HG03280 (cell line): ENCODE measurements around the gene PIWIL1.

Experiments used
- ATAC-seq: cut with Tn5 transposase; IDR thresholded peaks from one replicate; pipeline ENCODE4 v1.9.1; 2021; ENCODE audit warnings: mild to moderate bottlenecking, moderate library complexity; ENCODE audit not compliant: unreplicated experiment

The PIWIL1 gene

DNA sequence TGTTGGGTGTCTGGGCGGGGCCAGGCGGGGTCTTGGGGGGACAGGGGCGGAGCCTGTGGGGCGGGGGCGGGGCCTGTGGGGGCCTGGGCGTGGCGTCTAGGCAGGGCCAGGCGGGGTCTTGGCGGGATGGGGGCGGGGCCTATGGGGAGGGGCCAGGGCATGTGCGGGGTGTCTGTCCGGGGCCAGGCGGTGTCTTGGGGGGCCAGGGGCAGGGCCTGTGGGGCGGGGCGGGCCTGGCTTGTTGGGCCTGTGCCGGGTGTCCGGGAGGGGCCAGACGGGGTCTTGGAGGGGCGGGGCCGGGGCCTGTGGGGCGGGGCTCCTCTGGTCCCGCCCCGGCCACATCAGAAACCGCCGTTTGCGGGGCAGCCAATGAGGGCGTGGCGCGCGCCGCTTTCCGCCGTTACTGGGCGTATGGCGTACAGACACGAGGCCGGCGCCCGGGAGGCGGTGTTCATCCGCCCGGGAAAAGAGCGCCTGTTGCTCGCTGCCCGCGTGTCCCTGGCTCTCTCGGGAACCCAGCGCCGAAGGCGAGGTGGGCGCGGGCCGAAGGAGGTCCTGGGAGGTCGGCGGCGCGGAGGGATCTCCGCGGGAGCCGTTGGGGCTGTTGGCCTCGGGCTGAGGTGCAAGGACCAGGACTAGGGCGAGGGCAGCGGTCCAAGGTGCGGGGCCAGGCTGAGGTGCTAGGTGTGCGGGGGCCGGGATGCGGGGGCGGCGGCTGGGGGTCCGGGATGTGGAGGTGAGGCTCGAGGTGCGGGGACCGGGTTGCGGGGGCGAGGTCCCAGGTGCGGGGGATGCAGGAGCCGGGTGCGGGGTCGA lies at the start of gene PIWIL1:
PIWIL1 (plus strand) TSS at position 400 of the 816 bp plus-strand sequence. CDS start 4,705 bp downstream, outside the sequence.
- no peak for ATAC-seq

DNA sequence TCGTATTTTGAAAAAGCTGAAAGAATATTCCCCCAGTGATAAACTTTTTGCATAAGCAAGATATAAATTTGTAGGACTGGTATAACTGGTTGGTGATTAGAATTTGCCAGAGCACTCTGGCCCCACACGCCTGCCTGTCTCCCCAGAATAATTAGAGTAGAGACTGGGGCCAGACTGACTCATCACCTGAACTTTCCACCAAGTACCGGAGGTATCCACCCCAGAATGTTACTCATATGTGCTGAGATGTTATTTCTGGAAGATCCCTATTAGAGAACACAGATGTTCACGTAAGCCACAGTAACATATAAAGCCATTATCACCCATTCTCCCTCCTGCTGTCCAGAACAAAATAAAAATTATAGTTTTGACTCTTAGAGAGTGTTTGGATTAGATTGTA lies 49.5 kb upstream of the PIWIL1 start:
- no peak for ATAC-seq

DNA sequence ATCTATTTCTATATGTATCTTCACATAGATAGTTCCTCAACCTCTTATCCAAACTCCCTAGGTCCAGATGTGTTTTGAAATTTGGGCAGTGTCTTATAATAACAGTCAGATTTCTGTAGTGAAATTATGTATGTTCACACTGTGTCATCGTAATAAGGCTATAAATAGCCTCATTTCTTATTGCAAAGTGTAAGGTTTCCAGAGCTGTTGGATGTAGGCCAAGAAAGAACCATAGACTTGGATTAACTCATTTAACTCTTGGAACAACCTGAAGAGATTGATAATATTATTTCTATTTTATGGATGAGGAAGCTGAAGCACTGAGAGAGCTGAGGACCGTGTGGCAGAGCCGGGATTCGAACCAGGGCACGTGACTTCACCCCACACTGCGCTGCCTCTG lies 49.0 kb upstream of the PIWIL1 start:
- ATAC-seq, result no peak

DNA sequence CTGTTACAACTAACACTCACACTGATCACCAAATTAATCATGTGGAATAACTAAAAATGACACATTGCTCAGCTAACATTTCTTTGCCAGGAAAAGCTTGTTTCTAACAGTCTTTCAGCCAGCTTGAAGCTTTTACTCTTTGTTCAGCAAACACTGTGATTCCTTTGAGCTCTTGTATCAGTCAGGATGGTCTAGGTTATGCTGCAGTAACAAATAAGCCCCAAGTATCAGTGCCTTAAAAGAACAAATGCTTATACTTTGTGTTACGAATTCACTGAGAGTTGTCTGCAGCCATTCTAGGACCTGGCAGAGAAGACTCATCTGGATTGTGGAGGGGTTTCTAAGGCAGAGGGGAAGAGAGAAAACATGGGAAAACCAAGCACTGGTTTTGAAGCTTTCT lies 47.6 kb upstream of the PIWIL1 start:
- no peak for ATAC-seq

DNA sequence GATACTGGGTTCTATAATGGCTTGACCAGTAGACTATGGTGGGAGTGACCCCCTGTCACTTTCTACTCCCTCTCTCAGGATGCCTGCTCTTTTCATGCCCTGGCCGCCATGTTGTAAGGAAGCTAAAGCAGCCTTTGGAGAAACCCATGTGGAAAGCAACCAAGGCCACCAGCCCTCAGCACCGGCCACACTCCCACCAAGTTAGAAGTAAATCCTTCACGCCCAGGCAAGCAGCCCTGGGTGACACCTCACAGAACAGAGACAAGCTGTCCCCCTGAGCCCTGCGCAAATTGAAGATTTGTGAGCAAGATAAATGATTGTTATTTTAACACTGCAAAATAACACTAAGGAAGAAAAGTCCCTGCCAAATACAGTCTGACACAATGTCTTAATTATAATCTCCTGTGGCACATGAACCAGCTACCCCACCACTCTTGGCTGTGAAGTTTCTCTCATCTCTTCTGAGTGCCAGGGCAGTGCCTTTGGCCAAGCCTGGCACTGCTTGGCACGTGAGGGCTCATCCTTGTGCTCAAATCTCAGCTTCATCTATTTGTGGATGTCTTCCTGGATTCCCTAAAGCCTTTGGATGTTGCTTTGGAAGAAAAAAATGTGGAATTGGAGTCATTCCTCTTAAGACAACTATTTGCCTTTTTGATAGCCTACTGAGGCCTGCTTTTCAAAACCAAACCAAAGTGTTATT lies 39.2 kb upstream of the PIWIL1 start:
- no peak for ATAC-seq

DNA sequence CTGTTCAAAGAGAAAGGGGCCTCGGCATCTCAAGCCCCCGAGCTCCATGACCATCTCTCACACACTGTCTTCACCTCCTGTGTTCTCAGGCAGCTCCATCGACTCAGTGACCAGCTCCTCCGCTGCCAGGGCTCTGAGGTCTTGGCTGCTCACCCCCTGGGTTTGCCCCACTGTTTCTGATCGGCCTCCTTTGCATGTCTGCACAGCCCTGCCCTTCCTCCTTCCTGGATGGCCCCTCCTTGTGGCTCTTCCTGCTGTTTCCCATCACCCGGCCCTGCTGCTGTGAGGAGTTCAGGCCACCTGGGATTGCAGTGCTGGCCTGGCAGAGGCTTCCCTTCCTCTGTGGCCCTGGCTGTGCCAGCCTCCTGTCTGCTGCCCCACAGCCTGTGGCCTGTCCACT lies 38.1 kb upstream of the PIWIL1 start:
- ATAC-seq, result no peak

DNA sequence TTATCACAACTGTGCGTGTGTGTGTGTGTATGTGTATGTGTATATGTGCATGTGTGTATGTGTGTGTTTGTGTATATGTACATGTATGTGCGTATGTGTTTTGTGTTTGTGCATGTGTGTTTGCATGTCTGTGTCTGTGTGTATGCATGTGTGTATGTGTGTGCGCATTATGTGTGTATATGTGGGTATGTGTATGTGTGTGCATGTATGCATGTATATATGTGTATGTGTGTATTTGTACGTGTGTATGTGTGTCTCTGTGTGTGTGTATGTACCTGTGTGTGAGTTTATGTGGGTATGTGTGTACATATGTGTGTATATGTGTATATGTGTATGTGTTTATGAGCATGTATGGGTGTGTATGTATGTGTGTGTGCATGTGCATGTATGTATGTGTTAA lies 37.6 kb upstream of the PIWIL1 start:
- no peak for ATAC-seq

DNA sequence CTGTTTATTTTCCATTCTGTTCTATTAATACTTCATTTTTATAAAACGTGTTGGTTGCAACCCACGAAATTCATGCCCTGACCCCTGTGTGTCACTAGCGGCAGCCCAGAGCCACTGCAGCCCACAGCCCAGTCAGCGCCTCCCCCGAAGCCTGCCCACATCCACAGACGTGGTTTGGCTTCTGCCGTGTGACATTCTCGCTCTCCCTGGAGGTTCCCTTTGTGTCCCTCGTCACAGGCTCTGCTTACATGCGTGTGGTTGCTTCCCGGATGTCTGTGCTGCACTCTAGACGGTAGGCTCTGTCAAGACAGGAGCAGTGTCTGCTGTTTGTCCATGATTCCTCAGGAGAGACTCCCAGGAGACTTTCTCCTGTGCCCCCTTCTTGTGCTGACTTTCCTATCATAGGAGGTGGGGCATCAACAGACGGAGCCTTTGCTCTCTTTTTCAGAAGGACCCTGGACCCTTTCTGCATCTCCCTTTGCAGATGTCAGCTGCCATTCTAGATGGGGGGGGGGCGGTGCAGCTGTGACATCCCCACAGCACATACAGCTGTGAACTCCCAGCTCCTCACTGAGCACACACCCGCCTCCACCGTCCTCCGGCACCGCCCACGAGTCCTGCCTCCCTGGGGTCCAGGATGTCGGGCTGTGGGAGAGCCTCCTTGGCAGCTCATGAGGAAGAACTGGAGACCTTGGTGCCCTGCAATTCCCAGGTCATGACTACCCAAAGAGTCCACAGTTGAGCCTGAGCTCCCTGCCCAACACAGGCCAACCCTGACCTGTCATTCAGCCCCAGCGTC lies 36.8 kb upstream of the PIWIL1 start:
- no peak for ATAC-seq

DNA sequence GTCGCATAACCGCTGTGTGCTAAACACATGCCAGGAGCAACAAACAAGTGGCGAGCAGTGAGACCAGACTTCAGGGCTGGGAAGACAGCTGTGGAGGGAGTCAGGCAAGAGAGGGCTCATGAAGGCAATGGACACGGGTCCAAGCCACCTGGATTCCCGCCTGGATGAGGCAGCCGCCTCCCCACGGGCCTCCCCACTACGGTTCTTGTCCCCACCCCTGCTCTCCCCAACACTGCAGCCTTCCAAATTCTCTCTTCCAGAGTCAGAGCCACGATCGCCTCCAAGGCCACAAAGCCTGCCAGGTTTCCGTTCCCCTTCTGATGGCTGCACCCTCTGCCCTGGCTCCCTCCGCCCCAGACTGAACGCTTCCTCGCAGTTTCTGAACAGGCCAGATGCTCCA lies 36.1 kb upstream of the PIWIL1 start:
- no peak for ATAC-seq

DNA sequence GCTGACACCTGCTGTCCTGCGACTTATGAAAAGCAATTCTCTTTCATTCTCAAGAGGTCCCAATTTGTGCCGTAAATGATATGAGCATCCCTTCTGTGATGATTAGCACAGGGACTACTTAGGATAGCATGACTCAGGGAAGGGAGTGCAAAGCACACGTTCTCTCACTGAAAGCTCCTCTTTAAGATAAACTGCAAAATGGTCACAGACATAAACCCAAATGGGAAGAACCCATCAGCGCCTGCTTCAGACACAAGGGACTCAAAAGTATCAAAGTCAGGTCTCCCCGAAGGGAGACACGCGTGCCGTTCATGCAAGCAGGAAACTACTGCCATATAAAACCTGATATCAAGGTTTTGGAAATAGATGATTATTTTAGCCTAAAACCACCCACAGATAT lies 33.9 kb upstream of the PIWIL1 start:
- ATAC-seq, result no peak

DNA sequence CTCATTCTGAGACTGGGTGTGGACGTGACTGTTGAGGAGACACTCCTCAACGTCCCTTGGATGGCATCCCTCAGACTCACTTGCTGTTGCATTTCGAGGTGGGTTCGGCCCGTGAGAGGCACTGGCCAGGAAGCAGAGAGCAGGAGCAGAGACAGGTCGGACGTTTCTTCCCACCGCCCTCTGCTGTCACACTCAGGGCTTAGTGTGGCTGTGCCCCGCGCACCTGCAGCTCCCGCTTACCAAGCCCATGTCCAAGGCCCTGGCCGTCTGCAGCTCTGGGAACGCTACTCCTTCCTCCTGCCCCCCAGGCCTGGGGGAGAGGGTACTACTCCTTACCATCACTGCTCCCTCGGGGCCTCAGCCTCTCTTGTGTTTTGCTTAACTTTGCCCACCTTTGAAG lies 29.8 kb upstream of the PIWIL1 start:
- ATAC-seq, result no peak

DNA sequence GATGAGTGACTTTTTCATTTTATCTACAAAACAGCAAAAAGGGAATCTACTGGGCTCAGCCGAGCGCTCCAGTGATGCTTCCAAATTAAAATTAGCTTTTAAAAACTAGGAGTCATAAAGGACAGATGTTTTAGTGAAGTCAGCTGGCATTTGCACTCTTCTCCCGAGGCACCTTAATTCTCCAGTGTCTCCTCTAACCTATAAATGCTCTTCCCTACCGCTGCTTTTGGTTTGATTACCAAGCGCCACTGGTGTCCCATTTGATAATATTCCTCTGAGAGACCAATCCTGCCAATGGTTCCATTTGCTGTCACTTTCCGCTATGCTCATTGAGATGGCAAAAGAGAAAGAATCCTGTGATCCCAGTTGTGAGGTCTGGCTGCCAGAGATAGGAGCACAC lies 29.3 kb upstream of the PIWIL1 start:
- no peak for ATAC-seq

DNA sequence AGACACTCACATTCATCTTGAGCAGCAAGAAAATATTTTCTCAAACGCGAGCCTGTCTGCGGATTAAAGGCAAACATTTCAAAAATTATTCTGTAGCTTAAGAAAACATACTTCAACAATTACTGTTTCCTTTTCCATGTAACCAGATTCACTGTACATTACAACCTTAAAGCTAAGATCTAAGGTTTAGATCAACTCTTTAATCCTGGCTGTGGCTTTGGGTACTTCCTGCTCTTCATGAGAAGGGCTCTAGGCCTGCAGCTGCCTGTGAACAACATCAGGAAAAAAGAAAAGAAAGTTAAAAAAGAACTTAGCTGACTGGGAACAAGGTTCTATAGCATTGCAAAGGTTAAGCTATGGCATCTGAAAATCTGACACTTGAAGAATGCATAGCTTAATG lies 21.4 kb upstream of the PIWIL1 start:
- ATAC-seq, result no peak

DNA sequence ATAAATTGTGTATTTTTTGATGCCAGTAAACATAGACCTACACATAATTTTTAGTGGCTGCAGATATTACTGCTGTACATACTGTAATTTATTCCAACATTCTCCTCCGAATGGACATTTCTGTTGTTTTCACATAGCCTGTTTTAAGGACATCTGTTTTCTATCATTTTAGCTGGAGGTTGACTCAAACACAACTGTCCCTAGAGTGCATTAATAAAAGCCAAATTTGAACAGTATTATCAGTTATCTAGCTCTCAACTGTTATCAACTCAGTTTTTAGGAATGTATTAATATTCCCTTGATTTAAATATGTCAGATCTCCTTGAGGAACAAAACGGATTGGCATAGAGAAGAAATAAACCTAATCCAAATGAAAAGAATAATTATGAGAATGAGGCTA lies 17.2 kb upstream of the PIWIL1 start:
- no peak for ATAC-seq

DNA sequence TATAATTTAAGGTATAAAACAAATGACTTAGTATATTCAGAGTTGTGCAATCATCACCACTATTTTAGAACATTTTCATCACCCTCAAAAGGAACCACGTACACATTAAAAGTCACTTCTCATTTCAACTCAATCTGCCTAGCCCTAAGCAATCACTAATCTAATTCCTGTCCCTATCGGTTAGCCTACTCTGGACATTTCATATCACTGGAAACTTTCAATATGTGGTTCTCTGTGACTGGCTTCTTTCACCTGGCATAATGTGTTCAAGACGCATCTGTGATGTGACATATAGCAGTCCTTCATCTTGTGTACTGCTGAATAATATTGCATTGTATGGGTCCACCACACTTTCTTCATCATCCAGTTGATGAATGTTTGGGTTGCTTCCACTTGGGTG lies 15.4 kb upstream of the PIWIL1 start:
- ATAC-seq, result no peak

DNA sequence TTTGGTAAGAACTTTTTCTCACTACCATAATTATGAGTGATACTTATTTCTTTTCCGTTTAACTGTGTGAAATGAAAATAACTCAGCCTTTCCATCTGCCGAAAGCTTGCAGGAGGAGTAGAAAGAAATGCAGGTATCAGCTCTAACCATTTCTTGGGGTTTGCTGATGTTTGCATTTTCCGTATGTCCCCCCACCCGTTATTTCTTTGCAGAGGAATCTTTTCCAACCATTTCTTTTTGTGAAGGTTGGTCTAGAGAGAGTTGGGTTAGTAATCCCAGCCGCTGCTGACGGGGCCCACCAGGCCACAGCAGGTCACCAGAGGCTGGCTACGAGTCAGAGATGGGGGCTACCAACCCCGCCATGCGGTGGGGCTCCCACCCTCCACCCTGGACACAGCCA lies 7.0 kb upstream of the PIWIL1 start:
- ATAC-seq, result no peak

DNA sequence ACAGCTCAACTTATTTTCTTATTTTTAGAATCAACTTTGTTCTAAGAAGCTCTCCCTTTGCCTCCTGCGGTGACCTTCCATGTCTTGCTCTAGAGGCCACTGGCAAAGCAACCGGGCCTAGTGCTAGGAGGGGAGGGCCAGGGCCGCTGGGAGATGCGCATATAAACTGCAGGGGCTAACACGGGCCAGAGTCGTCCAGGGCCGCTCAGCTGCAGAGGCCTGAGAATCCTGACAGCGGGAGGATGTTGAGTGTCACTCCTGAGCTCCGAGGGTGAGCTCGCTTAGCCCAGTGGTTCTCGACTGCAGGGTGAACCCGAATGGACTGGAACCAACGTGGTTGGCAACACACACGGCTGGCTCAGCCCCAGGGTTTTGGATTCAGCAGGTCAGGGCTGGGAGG lies 6.5 kb upstream of the PIWIL1 start:
- no peak for ATAC-seq

DNA sequence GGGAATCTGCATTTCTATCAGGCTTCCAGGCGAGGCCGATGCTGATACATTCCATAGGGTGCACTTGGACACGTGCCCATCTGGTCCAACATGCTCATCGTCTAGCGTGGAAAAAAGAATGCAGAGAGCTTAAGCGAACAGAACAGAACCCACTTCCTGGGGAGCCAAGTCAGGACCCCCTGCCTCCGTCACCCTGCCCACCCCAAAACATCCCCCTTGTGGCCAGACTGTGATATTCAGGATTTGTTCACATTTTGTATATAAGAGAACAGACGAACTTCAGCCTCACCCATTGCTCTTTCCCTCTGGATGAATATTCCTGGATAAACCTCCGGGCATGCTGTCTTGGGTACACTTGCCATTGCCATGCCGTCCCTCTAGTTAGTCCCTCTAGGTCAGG lies 4.3 kb upstream of the PIWIL1 start:
- ATAC-seq, result no peak

DNA sequence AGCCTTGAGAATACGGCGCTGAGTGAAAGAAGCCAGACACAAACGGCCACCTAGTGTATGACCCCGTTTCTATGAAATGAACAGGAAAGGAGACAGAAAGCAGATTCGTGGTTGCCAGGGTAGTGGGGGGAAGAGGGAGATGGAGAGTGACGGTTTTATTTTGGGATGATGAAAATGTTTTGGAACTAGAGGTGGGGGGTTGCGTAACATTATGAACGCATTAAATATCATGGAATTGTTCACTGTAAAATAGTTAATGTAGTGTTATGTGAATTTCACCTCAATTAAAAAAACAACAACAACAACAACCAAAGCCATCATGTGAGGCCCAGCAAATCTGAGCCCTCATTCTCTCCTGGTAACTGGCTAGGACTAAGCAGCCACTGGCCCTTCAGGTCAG lies 3.3 kb upstream of the PIWIL1 start:
- ATAC-seq, result no peak

DNA sequence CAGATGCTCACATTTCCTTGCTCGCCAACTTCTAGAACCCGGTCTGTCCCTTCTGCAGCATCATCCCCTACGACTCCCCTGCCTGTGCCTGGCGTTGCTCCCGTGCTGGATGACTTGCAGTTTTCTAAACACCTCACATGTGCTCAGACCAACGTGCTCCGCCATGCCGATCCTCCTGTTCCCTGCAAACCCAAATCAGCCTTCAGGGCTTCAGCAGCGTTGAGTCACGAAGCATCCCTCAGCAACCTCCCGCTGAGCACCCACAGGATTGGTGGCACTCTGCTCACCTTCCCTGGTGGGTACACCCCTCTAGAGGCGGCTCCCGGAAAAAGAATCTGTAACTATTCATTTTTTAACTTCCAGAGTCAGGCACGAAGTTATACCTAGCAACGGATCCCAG lies 2.8 kb upstream of the PIWIL1 start:
- ATAC-seq, result no peak

DNA sequence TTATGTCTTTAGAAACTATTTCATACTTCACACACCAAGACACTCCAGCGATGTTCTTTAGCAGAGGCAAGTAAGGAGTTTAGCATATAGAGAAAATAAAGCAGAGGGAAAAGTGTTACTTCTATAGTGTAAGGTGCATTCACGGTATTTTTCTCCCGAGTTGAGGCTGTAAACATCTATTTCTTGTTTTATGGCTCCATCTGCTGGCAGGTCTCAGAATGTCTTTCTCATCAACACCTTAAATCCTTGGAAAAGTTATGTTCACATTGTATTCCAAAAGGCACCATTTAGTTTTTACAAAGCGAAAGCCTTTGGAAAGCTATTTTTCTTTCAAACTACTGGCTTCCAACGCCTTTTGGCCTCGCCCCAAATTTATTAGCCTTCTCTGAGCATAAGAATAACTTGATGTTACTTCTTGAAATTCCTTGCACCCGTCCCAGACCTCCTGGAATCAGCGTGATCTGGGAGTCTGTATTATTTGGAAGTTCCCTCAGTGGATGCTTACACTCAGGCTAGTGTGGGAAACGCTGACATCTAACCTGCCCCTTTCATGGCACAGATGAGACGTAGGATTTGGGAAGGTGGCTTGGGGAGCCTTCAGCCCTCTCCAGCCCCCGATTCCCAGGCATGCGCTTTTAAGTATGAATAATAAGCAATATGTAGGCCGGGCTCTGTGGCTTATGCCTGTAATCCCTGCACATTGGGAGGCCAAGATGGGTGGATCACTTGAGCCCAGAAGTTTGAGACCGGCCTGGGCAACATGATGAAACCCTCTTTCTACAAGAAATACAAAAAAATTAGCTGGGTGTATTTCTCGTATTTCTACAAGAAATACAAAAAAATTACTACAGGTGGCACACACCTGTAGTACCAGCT lies 1.9 kb upstream of the PIWIL1 start:
- ATAC-seq, result no peak
